B cell (primary cell): ENCODE data around the gene FLRT1. TPM values are rescaled to one million over a fixed set of nuclear protein-coding genes. Genes with fewer than 3 reads are reported as not detected.

ENCODE experiments used
- ATAC-seq: fragments of 200-7000 bp; cut with Tn5 transposase; one replicate; pipeline ENCODE4 v1.10.0; 2021; ENCODE audit warnings: low read depth, mild to moderate bottlenecking, moderate number of reproducible peaks, moderate library complexity
- CTCF ChIA-PET: fragments of 350-600 bp; sonication (Branson Sonifier 250); formaldehyde crosslinking; loops from one replicate; lab custom pipeline; 2021; ENCODE audit warnings: antibody characterized with exemption, inconsistent platforms; lab: Charles Lee
- POLR2A ChIA-PET: fragments of 350-600 bp; sonication (Branson Sonifier 250); formaldehyde crosslinking; loops from one replicate; lab custom pipeline; 2021; ENCODE audit warnings: antibody characterized with exemption; lab: Charles Lee
- DNase-seq: peaks from one replicate; pipeline ENCODE4 v3.0.0; 2013
- H2AFZ ChIP-seq: 2 replicates; pipeline ENCODE4 v1.6.1; 2012; ENCODE audit warnings: mild to moderate bottlenecking, low read depth, low read length; ENCODE audit not compliant: insufficient read depth, poor library complexity, severe bottlenecking
- H3K27ac ChIP-seq, 2 donors: 1 replicate in 1 of 2; 2 replicates in 1 of 2; pipeline ENCODE4 v1.5.1; 2012 to 2013; ENCODE audit warnings: low read length in 2 of 2, mild to moderate bottlenecking in 2 of 2, moderate library complexity in 1 of 2
- H3K27me3 ChIP-seq, 4 experiments: fragments of 200-600 bp in 1 of 4; sonication (generic) in 1 of 4; replicated peaks in 1 of 4; 1 replicate in 2 of 4; 2 replicates in 2 of 4; pipeline versions ENCODE4 v1.6.1 to v1.7.0; 2013 to 2016; ENCODE audit warnings: low read length in 3 of 4, mild to moderate bottlenecking in 2 of 4, mixed read lengths in 1 of 4, moderate library complexity in 1 of 4; ENCODE audit not compliant: insufficient read depth in 4 of 4, control insufficient read depth in 3 of 4; ENCODE audit errors: control extremely low read depth in 1 of 4
- H3K36me3 ChIP-seq, 2 experiments: replicated peaks in 1 of 2; 1 replicate in 1 of 2; 2 replicates in 1 of 2; pipeline versions ENCODE4 v1.6.1 to v1.7.1; 2013; ENCODE audit warnings: low read length in 1 of 2; ENCODE audit not compliant: insufficient read depth in 2 of 2, control insufficient read depth in 1 of 2; ENCODE audit errors: control extremely low read depth in 1 of 2, extremely low read depth in 1 of 2
- H3K4me1 ChIP-seq, 2 donors: fragments of 200-600 bp in 1 of 2; sonication (generic) in 1 of 2; 1 replicate in 1 of 2; 2 replicates in 1 of 2; pipeline versions ENCODE4 v1.5.1 to v1.6.1; 2013 to 2017; ENCODE audit warnings: low read length in 2 of 2; ENCODE audit not compliant: control insufficient read depth in 2 of 2, insufficient read depth in 2 of 2
- H3K4me2 ChIP-seq: replicated peaks from 2 replicates; pipeline ENCODE3; 2012; ENCODE audit warnings: mild to moderate bottlenecking, low read depth, low read length; ENCODE audit not compliant: poor library complexity, severe bottlenecking
- H3K4me3 ChIP-seq, 5 experiments: fragments of 200-600 bp in 1 of 5; sonication (generic) in 1 of 5; 1 replicate in 3 of 5; 2 replicates in 2 of 5; pipeline versions ENCODE4 v1.5.1 to v1.7.0; 2011 to 2016; ENCODE audit warnings: low read length in 4 of 5, mild to moderate bottlenecking in 4 of 5, low read depth in 2 of 5, control low read depth in 1 of 5, moderate library complexity in 1 of 5; ENCODE audit not compliant: insufficient read depth in 1 of 5; ENCODE audit errors: control extremely low read depth in 1 of 5, extremely low read depth in 1 of 5
- H3K79me2 ChIP-seq: fragments of 200-600 bp; sonication (generic); one replicate; pipeline ENCODE4 v1.6.0; 2016; ENCODE audit warnings: low read length; ENCODE audit not compliant: control insufficient read depth, insufficient read depth
- H3K9ac ChIP-seq: fragments of 200-600 bp; sonication (generic); 2 replicates; pipeline ENCODE4 v1.6.1; 2017; ENCODE audit warnings: mild to moderate bottlenecking, low read length, moderate library complexity
- H3K9me3 ChIP-seq, 3 donors: one replicate each; pipeline versions ENCODE4 v1.6.1 to v1.7.1; 2013; ENCODE audit warnings: low read length in 2 of 3; ENCODE audit not compliant: control insufficient read depth in 2 of 3, insufficient read depth in 1 of 3; ENCODE audit errors: control extremely low read depth in 1 of 3
- H4K20me1 ChIP-seq: 2 replicates; pipeline ENCODE4 v1.6.0; 2012; ENCODE audit warnings: mild to moderate bottlenecking, low read length; ENCODE audit not compliant: insufficient read depth, control insufficient read depth, poor library complexity, severe bottlenecking
- H3K27ac Mint-ChIP-seq: one replicate; pipeline ENCODE4 v1.8.0; 2021; ENCODE audit warnings: mixed read lengths
- H3K27me3 Mint-ChIP-seq: one replicate; pipeline ENCODE4 v1.8.0; 2021; ENCODE audit warnings: mixed read lengths
- H3K4me1 Mint-ChIP-seq: one replicate; pipeline ENCODE4 v1.8.0; 2021; ENCODE audit warnings: mixed read lengths
- H3K4me3 Mint-ChIP-seq: one replicate; pipeline ENCODE4 v1.8.0; 2021; ENCODE audit warnings: mixed read lengths
- H3K9me3 Mint-ChIP-seq: one replicate; pipeline ENCODE4 v1.8.0; 2022; ENCODE audit warnings: mixed read lengths; ENCODE audit not compliant: insufficient read depth
- EZH2 ChIP-seq: IDR thresholded peaks from 2 replicates; pipeline ENCODE4 v1.6.1; 2012; ENCODE audit warnings: borderline replicate concordance, low read depth, mild to moderate bottlenecking, moderate library complexity, low read length; ENCODE audit not compliant: insufficient read depth, poor library complexity, severe bottlenecking
- WGBS: methylation state at CpG from one replicate; pipeline ENCODE4 v1.1.5; 2013; ENCODE audit warnings: missing lambda C conversion rate; ENCODE audit not compliant: insufficient coverage; 5-methylcytosine and 5-hydroxymethylcytosine counted together
- intact Hi-C: fragments of 100-400 bp; cut with micrococcal nuclease; formaldehyde crosslinking; loops from one replicate; pipeline ENCODE4 v1.10.0; 2022
- polyA plus RNA-seq: library from polyadenylated mRNA; depleted of rRNA; stranded (reverse); fragments of >200 nt; gene quantifications from 2 replicates; pipeline ENCODE4 v1.2.3, GENCODE V29; 2012
- total RNA-seq, 2 donors: library from RNA; stranded (reverse); fragments of 120-200 nt in 1 of 2; gene quantifications; 1 replicate in 1 of 2; 2 replicates in 1 of 2; pipeline versions ENCODE4 v1.2.3 to v1.2.4, GENCODE V29; 2013 to 2022
- TF ChIP-seq, protein P1 (sequence below): fragments of 200-600 bp; IDR thresholded peaks from one replicate; pipeline ENCODE4 v1.8.0; 2022; ENCODE audit warnings: antibody characterized with exemption, mild to moderate bottlenecking

Gene FLRT1
- total and polyA plus RNA-seq, 2 donors (not counting 1 experiment from before 2014, with no cell fraction given) = not detected

DNA sequence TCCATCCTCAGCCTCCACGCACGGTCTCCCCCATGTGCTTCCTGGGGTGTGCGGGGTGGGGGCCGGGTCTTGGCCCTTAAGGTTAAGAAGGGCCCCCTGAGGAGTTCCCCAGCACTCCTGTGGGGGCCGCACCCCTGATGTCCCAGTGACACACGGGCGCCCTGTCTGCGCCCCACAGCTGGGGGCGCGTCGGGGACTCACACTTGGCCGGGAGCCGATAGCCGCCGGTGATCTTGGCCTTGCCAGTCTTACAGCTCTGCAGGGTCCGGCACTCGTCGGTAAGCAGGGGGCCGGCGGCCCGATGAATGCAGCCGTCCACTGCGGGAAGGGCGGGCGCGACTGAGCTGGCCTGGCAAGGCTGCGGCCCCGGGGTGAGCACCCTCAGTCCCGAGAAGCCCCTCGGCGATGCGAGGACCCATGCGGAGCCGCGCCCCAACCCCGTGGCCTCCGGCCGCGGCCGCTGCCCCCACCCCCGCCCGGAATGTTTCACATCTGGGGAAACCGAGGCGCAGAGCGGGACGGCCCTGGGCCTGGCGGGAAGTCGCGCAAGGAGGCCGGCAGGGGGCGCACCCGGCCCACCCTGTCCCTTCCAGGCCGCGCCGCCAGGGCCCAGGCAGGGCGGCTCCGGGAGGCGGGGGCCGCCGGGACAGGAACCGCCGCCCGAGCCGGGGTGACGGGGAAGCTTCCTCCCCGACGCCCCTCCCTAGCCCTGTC lies 35.5 kb upstream of the FLRT1 start:
- TF ChIP-seq, protein P1, sequence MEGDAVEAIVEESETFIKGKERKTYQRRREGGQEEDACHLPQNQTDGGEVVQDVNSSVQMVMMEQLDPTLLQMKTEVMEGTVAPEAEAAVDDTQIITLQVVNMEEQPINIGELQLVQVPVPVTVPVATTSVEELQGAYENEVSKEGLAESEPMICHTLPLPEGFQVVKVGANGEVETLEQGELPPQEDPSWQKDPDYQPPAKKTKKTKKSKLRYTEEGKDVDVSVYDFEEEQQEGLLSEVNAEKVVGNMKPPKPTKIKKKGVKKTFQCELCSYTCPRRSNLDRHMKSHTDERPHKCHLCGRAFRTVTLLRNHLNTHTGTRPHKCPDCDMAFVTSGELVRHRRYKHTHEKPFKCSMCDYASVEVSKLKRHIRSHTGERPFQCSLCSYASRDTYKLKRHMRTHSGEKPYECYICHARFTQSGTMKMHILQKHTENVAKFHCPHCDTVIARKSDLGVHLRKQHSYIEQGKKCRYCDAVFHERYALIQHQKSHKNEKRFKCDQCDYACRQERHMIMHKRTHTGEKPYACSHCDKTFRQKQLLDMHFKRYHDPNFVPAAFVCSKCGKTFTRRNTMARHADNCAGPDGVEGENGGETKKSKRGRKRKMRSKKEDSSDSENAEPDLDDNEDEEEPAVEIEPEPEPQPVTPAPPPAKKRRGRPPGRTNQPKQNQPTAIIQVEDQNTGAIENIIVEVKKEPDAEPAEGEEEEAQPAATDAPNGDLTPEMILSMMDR = peak; percentile 92
- no peak for TF ChIP-seq EZH2
- H3K36me3 ChIP-seq = peaks cover 0 to 26% of the 10 kb centered on the region in 2 experiments
- peak; percentile 75 for ATAC-seq
- Mint-ChIP-seq H3K9me3 (no peaks in the 10 kb centered on the region), H3K27ac (no peak overlapping the region), H3K4me1 (peaks cover 13% of the 10 kb centered on the region), H3K4me3 (peak overlapping the region; percentile 71), H3K27me3 (peaks cover 4% of the 10 kb centered on the region)
- peaks cover 21 to 26% of the 10 kb centered on the region in 2 donors for H3K4me1 ChIP-seq
- peak; percentile 84 for DNase-seq
- no peaks in the 10 kb centered on the region for H3K79me2 ChIP-seq
- H3K27me3 ChIP-seq = peaks cover 0 to 10% (median 3%) of the 10 kb centered on the region in 4 experiments
- H3K9ac ChIP-seq = peak overlapping the region; percentile 57
- ChIA-PET POLR2A (interaction anchor here (0.6 to 1.9 kb wide), 2 partner anchors 14 to 27 kb away, joined by 4 to 5 read pairs; partner anchors contain the start of gene OTUB1), CTCF (interaction anchor here (0.6 to 4.5 kb wide), 26 partner anchors 10 to 381 kb away, joined by 3 to 102 read pairs (median 3); partner anchors contain the start of genes CATSPERZ, COX8A, MARK2 and ZFTA)
- H3K27ac ChIP-seq = no peak overlapping the region
- peaks cover 49% of the 10 kb centered on the region for H4K20me1 ChIP-seq
- H2AFZ ChIP-seq = peak overlapping the region; percentile 62
- H3K4me2 ChIP-seq = peak overlapping the region; percentile 97
- H3K9me3 ChIP-seq = no peaks in the 10 kb centered on the region
- intact Hi-C loops = loop anchor here (1.0 kb wide), 3 partner anchors 14 to 153 kb away; partner anchors contain the start of gene OTUB1
- WGBS = 1% methylated on average over 65 of the region's 67 CpGs
- peak overlapping the region in 4 of 5 experiments; percentile 23 to 58 (median 48) for H3K4me3 ChIP-seq
